Immature natural killer cell (primary cell): ENCODE results near the gene SELENOS. TPM values are rescaled to one million over a fixed set of nuclear protein-coding genes. Genes with fewer than 3 reads are reported as not detected.
A peak's percentile ranks its signal among the peaks of the same experiment; 100 is the strongest.

Experiments used
- DNase-seq, 3 donors: peaks; one replicate each; pipeline ENCODE4 v3.0.0; 2022; ENCODE audit warnings: mixed read lengths in 1 of 3
- H3K27ac Mint-ChIP-seq, 6 donors: one replicate each; pipeline ENCODE4 v1.8.0; 2020; ENCODE audit warnings: mixed read lengths in 6 of 6, mild to moderate bottlenecking in 5 of 6, inconsistent platforms in 4 of 6, moderate library complexity in 3 of 6
- H3K27me3 Mint-ChIP-seq, 3 donors: one replicate each; pipeline ENCODE4 v1.8.0; 2020 to 2021; ENCODE audit warnings: low read depth in 3 of 3, mild to moderate bottlenecking in 3 of 3, mixed read lengths in 3 of 3, moderate library complexity in 3 of 3, inconsistent platforms in 1 of 3
- H3K36me3 Mint-ChIP-seq, 3 donors: one replicate each; pipeline ENCODE4 v1.8.0; 2020; ENCODE audit warnings: mixed read lengths in 3 of 3, inconsistent platforms in 2 of 3, mild to moderate bottlenecking in 2 of 3
- H3K4me1 Mint-ChIP-seq, 2 donors: one replicate each; pipeline ENCODE4 v1.8.0; 2020; ENCODE audit warnings: inconsistent platforms in 2 of 2, mild to moderate bottlenecking in 2 of 2, mixed read lengths in 2 of 2, moderate library complexity in 1 of 2
- H3K4me3 Mint-ChIP-seq, 5 donors: one replicate each; pipeline ENCODE4 v1.8.0; 2020; ENCODE audit warnings: mild to moderate bottlenecking in 5 of 5, mixed read lengths in 5 of 5, inconsistent platforms in 3 of 5, moderate library complexity in 3 of 5
- H3K9me3 Mint-ChIP-seq, 6 donors: one replicate each; pipeline ENCODE4 v1.8.0; 2020; ENCODE audit warnings: mild to moderate bottlenecking in 6 of 6, mixed read lengths in 6 of 6, inconsistent platforms in 4 of 6, moderate library complexity in 3 of 6
- polyA plus RNA-seq, 3 donors: library from polyadenylated mRNA; unstranded; fragments of 300-500 nt; fragmentation: Illumina TruSeq; gene quantifications; one replicate each; pipeline ENCODE4 v1.2.3, GENCODE V29; 2021

SELENOS gene
- polyA plus RNA-seq, 3 donors from 2014 or later: 88.7 to 122 (median 94.9) TPM

GRCh38 chr15:101246824-101247745 lies 30.2 kb downstream of the SELENOS start:
- Mint-ChIP-seq H3K4me3 (peak overlapping the region in 1 of 5 donors; percentile 37), H3K36me3 (peaks cover 0 to 3% (median 0%) of the 10 kb centered on the region in 3 donors)
- no peak for DNase-seq

GRCh38 chr15:101246391-101246790 lies 30.9 kb downstream of the SELENOS start:
- H3K9me3 Mint-ChIP-seq: no peaks in the 10 kb centered on the region
- no peak for DNase-seq
- H3K27ac Mint-ChIP-seq: peak overlapping the region in 4 of 6 donors; percentile 8 to 97 (median 68)
- H3K27me3 Mint-ChIP-seq: peaks cover 1 to 13% (median 11%) of the 10 kb centered on the region in 3 donors
- no peak overlapping the region for H3K4me3 Mint-ChIP-seq
- H3K36me3 Mint-ChIP-seq: peaks cover 0 to 3% (median 0%) of the 10 kb centered on the region in 3 donors
- H3K4me1 Mint-ChIP-seq: peaks cover 85 to 94% of the 10 kb centered on the region in 2 donors

More at GRCh38 chr15:101246824-101247745, 30.2 kb downstream of the SELENOS start:
- peaks cover 79 to 87% of the 10 kb centered on the region in 2 donors for H3K4me1 Mint-ChIP-seq
- H3K27ac Mint-ChIP-seq: peak overlapping the region; percentile 8 to 80 (median 41)
- no peaks in the 10 kb centered on the region for H3K9me3 Mint-ChIP-seq
- peaks cover 2 to 13% (median 11%) of the 10 kb centered on the region in 3 donors for H3K27me3 Mint-ChIP-seq

DNA sequence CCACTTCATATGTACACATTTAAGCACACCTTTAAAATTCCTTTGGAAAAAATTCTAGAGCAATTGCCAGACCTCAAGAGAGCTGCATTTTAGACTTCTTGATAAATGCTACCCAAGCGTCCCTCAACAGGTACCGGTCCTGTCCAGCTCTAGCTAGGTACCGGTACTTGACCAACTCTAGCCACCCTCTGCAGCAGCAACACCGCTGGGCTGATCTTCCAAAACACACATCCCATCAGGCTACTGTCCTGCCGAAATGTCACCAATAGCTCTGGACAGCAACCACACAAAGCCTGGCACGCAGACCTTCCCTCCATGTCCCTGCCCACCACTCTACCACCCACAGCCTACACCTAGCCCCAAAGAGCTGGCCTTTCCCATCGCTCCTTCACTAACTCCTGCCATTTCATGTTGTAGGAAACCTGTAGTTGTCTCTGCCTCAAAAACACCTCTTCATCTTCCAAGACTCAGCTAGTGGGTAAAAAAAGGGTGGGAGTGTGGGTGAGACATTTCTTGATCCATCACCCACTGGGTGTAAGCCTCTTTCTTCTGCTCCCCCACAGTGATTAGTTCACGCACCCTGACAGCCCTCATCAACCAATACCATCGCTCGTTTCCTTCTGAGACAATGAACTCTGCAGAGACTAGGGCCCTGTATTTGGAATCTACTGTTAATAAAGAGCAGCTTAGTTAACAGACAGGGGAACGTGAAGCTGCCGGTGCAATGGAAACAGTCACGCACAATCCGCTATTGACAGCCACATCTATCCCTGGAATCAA lies 32.2 kb downstream of the SELENOS start:
- H3K4me3 Mint-ChIP-seq: peak overlapping the region; percentile 71 to 90 (median 83)
- peaks cover 86 to 99% of the 10 kb centered on the region in 2 donors for H3K4me1 Mint-ChIP-seq
- peaks cover 0 to 3% (median 0%) of the 10 kb centered on the region in 3 donors for H3K36me3 Mint-ChIP-seq
- H3K27ac Mint-ChIP-seq: peak overlapping the region; percentile 80 to 98 (median 94)
- H3K9me3 Mint-ChIP-seq: no peaks in the 10 kb centered on the region
- H3K27me3 Mint-ChIP-seq: peaks cover 1 to 7% (median 6%) of the 10 kb centered on the region in 3 donors
- no peak for DNase-seq

- H3K4me3 Mint-ChIP-seq: peak overlapping the region; percentile 71 to 90 (median 83)
Observed at GRCh38 chr15:101244036-101244781, 33.1 kb downstream of the SELENOS start.

GRCh38 chr15:101243420-101243819 lies 33.9 kb downstream of the SELENOS start:
- Mint-ChIP-seq H3K27ac (peak overlapping the region; percentile 85 to 98 (median 96)), H3K9me3 (no peaks in the 10 kb centered on the region)
- no peak for DNase-seq

More at GRCh38 chr15:101244036-101244781, 33.1 kb downstream of the SELENOS start:
- Mint-ChIP-seq H3K9me3 (no peaks in the 10 kb centered on the region), H3K4me1 (peaks cover 87 to 99% of the 10 kb centered on the region in 2 donors), H3K27me3 (peaks cover 1 to 7% (median 5%) of the 10 kb centered on the region in 3 donors), H3K27ac (peak overlapping the region; percentile 85 to 98 (median 96)), H3K36me3 (peaks cover 0 to 2% (median 0%) of the 10 kb centered on the region in 3 donors)
- DNase-seq: no peak

GRCh38 chr15:101242999-101243336 lies 34.3 kb downstream of the SELENOS start:
- H3K27me3 Mint-ChIP-seq: peaks cover 1 to 7% (median 5%) of the 10 kb centered on the region in 3 donors
- no peaks in the 10 kb centered on the region for H3K9me3 Mint-ChIP-seq
- peak overlapping the region; percentile 85 to 98 (median 96) for H3K27ac Mint-ChIP-seq
- H3K4me1 Mint-ChIP-seq: peaks cover 91 to 100% of the 10 kb centered on the region in 2 donors
- H3K36me3 Mint-ChIP-seq: no peaks in the 10 kb centered on the region
- no peak for DNase-seq
- peak overlapping the region; percentile 71 to 90 (median 83) for H3K4me3 Mint-ChIP-seq

More at GRCh38 chr15:101243420-101243819, 33.9 kb downstream of the SELENOS start:
- Mint-ChIP-seq H3K27me3 (peaks cover 1 to 7% (median 5%) of the 10 kb centered on the region in 3 donors), H3K4me3 (peak overlapping the region; percentile 71 to 90 (median 83)), H3K4me1 (peaks cover 90 to 100% of the 10 kb centered on the region in 2 donors), H3K36me3 (no peaks in the 10 kb centered on the region)

- Mint-ChIP-seq H3K27me3 (peaks cover 1 to 7% (median 5%) of the 10 kb centered on the region in 3 donors), H3K36me3 (no peaks in the 10 kb centered on the region), H3K27ac (peak overlapping the region; percentile 85 to 98 (median 96)), H3K9me3 (no peaks in the 10 kb centered on the region), H3K4me1 (peaks cover 93 to 100% of the 10 kb centered on the region in 2 donors), H3K4me3 (peak overlapping the region; percentile 71 to 90 (median 83))
- peak; percentile 85 to 88 (median 86) for DNase-seq
Observed at GRCh38 chr15:101242160-101242998, 34.9 kb downstream of the SELENOS start.

GRCh38 chr15:101240358-101240757 lies 36.9 kb downstream of the SELENOS start:
- no peaks in the 10 kb centered on the region for H3K9me3 Mint-ChIP-seq
- H3K4me3 Mint-ChIP-seq: peak overlapping the region in 1 of 5 donors; percentile 35
- H3K4me1 Mint-ChIP-seq: peaks cover 82 to 96% of the 10 kb centered on the region in 2 donors
- peaks cover 0 to under 1% (median under 1%) of the 10 kb centered on the region in 3 donors for H3K36me3 Mint-ChIP-seq
- DNase-seq: no peak
- peaks cover 1 to 7% (median 5%) of the 10 kb centered on the region in 3 donors for H3K27me3 Mint-ChIP-seq
- H3K27ac Mint-ChIP-seq: peak overlapping the region in 4 of 6 donors; percentile 82 to 93 (median 88)

GRCh38 chr15:101239724-101240136 lies 37.6 kb downstream of the SELENOS start:
- Mint-ChIP-seq H3K27ac (peak overlapping the region; percentile 82 to 93 (median 88)), H3K36me3 (peaks cover 0 to 7% (median 5%) of the 10 kb centered on the region in 3 donors), H3K4me1 (peaks cover 76 to 90% of the 10 kb centered on the region in 2 donors), H3K9me3 (no peaks in the 10 kb centered on the region), H3K27me3 (peaks cover 1 to 6% (median 5%) of the 10 kb centered on the region in 3 donors), H3K4me3 (peak overlapping the region; percentile 36 to 68 (median 62))
- no peak for DNase-seq

DNA sequence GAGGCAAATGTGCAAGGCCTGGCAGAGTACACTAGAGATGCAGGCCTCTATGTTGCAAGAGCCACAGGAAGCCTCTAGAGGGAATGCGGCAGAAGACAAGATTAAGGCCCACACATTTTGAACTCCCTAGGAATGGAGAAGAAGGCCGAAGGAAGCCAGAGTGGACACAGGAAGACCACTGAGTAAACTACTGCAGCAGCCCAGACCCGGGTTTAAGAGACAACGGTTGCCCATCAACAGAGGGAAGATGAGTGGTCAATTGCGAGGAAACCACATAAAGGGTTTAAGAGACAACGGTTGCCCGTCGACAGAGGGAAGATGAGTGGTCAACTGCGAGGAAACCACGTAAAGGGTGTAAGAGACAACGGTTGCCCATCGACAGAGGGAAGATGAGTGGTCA lies 40.0 kb downstream of the SELENOS start:
- peaks cover 0 to 2% (median 1%) of the 10 kb centered on the region in 3 donors for H3K27me3 Mint-ChIP-seq
- H3K27ac Mint-ChIP-seq: peak overlapping the region; percentile 71 to 95 (median 86)
- peaks cover 4 to 23% (median 22%) of the 10 kb centered on the region in 3 donors for H3K36me3 Mint-ChIP-seq
- H3K9me3 Mint-ChIP-seq: no peaks in the 10 kb centered on the region
- H3K4me3 Mint-ChIP-seq: peak overlapping the region; percentile 66 to 82 (median 79)
- DNase-seq: peak; percentile 31 to 40 (median 33)
- H3K4me1 Mint-ChIP-seq: peaks cover 62 to 87% of the 10 kb centered on the region in 2 donors

- Mint-ChIP-seq H3K4me3 (no peak overlapping the region), H3K9me3 (peaks cover 0 to 2% (median under 1%) of the 10 kb centered on the region in 6 donors), H3K36me3 (peaks cover 25 to 30% (median 30%) of the 10 kb centered on the region in 3 donors), H3K27me3 (no peaks in the 10 kb centered on the region), H3K27ac (peak overlapping the region in 1 of 6 donors; percentile 10), H3K4me1 (peaks cover 36 to 75% of the 10 kb centered on the region in 2 donors)
- DNase-seq: no peak
Observed at GRCh38 chr15:101233651-101234280, 43.5 kb downstream of the SELENOS start.
